A549 (cell line): ENCODE measurements around the gene TAF11L8. TPM values are rescaled to one million over a fixed set of nuclear protein-coding genes. Genes with fewer than 3 reads are reported as not detected.
"Not testable (repeated sequence)": the region's sequence is repeated elsewhere in the genome, so short reads cannot be mapped to it uniquely, and the experiment has no call there.

Experiments
- ATAC-seq, 2 experiments: fragments of 200-7000 bp in 1 of 2; fragments of >200 bp in 1 of 2; cut with Nextera tagmentation in 1 of 2; cut with Tn5 transposase in 1 of 2; 3 replicates each; pipeline versions ENCODE4 v1.8.0 to v1.9.1; 2018 to 2020; ENCODE audit warnings: mild to moderate bottlenecking in 1 of 2, moderate library complexity in 1 of 2
- CTCF ChIA-PET: fragments of 300-600 bp; sonication (Branson Sonifier 250); formaldehyde crosslinking; extraction: SDS; loops from one replicate; lab custom pipeline; 2021; ENCODE audit warnings: antibody characterized with exemption, inconsistent platforms; lab: Yijun Ruan, JAX
- POLR2A ChIA-PET: fragments of 350-600 bp; formaldehyde crosslinking; extraction: SDS; loops from one replicate; lab custom pipeline; 2021; ENCODE audit warnings: antibody characterized with exemption, inconsistent platforms; lab: Yijun Ruan, JAX
- DNase-seq, 2 experiments: peaks; one replicate each; pipeline versions ENCODE4 v3.0.0 to v3.0.0-alpha.2; 2011 to 2016; ENCODE audit warnings: low read depth in 1 of 2, low spot score in 1 of 2
- FAIRE-seq: peaks from 2 replicates; lab custom pipeline; 2011; peaks lifted over from hg19 to GRCh38; lab: Jason Lieb, UNC
- H3K27ac ChIP-seq, 2 experiments: fragments of >200 bp; sonication (Bioruptor Twin); formaldehyde crosslinking; 3 replicates each; pipeline ENCODE4 v1.5.1; 2016 to 2017
- H3K4me1 ChIP-seq: fragments of >200 bp; sonication (Bioruptor Twin); formaldehyde crosslinking; 3 replicates; pipeline ENCODE4 v1.6.1; 2016
- H3K4me2 ChIP-seq: fragments of >200 bp; sonication (Bioruptor Twin); formaldehyde crosslinking; 3 replicates; pipeline ENCODE4 v1.6.1; 2016
- H3K4me3 ChIP-seq: fragments of >200 bp; sonication (Bioruptor Twin); formaldehyde crosslinking; 3 replicates; pipeline ENCODE4 v1.5.1; 2016
- H3K9me3 ChIP-seq: fragments of >200 bp; sonication (Bioruptor Twin); formaldehyde crosslinking; 3 replicates; pipeline ENCODE4 v1.6.1; 2016
- BCL3 ChIP-seq: fragments of >200 bp; sonication (Bioruptor Twin); formaldehyde crosslinking; IDR thresholded peaks from 3 replicates; pipeline ENCODE4 v1.6.1; 2016
- BHLHE40 ChIP-seq: IDR thresholded peaks from 2 replicates; pipeline ENCODE4 v1.6.1; 2012; ENCODE audit warnings: low read depth, low read length, inconsistent platforms
- CBX8 ChIP-seq: fragments of 200-600 bp; sonication (generic); IDR thresholded peaks from 2 replicates; pipeline ENCODE4 v1.6.1; 2016
- CHD4 ChIP-seq: fragments of 200-600 bp; sonication (generic); IDR thresholded peaks from 2 replicates; pipeline ENCODE4 v1.6.1; 2016; ENCODE audit warnings: antibody characterized with exemption, mild to moderate bottlenecking, borderline replicate concordance
- CTCF ChIP-seq: fragments of >200 bp; sonication (Bioruptor Twin); formaldehyde crosslinking; IDR thresholded peaks from 3 replicates; pipeline ENCODE4 v1.5.1; 2016
- E2F6 ChIP-seq: IDR thresholded peaks from 2 replicates; pipeline ENCODE4 v1.6.1; 2012; ENCODE audit warnings: low read depth, borderline replicate concordance
- EHF ChIP-seq: fragments of 250-450 bp; sonication (Bioruptor Pico); IDR thresholded peaks from 2 replicates; pipeline ENCODE4 v1.5.0; 2020; ENCODE audit warnings: mild to moderate bottlenecking
- ESRRA ChIP-seq: fragments of 150-350 bp; IDR thresholded peaks from 2 replicates; pipeline ENCODE4 v1.6.1; 2014; ENCODE audit warnings: mild to moderate bottlenecking, low read length, borderline replicate concordance
- FOSB ChIP-seq: fragments of 250-450 bp; sonication (Bioruptor Pico); IDR thresholded peaks from 2 replicates; pipeline ENCODE4 v1.5.0; 2020; ENCODE audit warnings: mild to moderate bottlenecking, moderate library complexity
- FOXS1 ChIP-seq: fragments of 250-450 bp; sonication (Bioruptor Pico); IDR thresholded peaks from 2 replicates; pipeline ENCODE4 v1.5.0; 2020; ENCODE audit warnings: mild to moderate bottlenecking, moderate library complexity
- GATA3 ChIP-seq: IDR thresholded peaks from 2 replicates; pipeline ENCODE4 v1.6.1; 2012; ENCODE audit warnings: borderline replicate concordance
- HDAC2 ChIP-seq: fragments of 200-600 bp; sonication (generic); IDR thresholded peaks from 2 replicates; pipeline ENCODE4 v1.6.1; 2016
- HOXA7 ChIP-seq: fragments of 250-450 bp; sonication (Bioruptor Pico); IDR thresholded peaks from 2 replicates; pipeline ENCODE4 v1.5.0; 2020; ENCODE audit warnings: mild to moderate bottlenecking, moderate library complexity
- HOXB13 ChIP-seq: fragments of 250-450 bp; sonication (Bioruptor Pico); IDR thresholded peaks from 2 replicates; pipeline ENCODE4 v1.5.0; 2020; ENCODE audit warnings: low read depth, mild to moderate bottlenecking, moderate library complexity
- JUN ChIP-seq, 2 experiments: fragments of >200 bp; sonication (Bioruptor Twin); formaldehyde crosslinking; IDR thresholded peaks; 2 replicates in 1 of 2; 3 replicates in 1 of 2; pipeline ENCODE4 v1.6.1; 2016 to 2017
- JUNB ChIP-seq: fragments of >200 bp; sonication (Bioruptor Twin); formaldehyde crosslinking; IDR thresholded peaks from 2 replicates; pipeline ENCODE4 v1.6.1; 2016
- KDM1A ChIP-seq: fragments of 200-600 bp; sonication (generic); IDR thresholded peaks from 2 replicates; pipeline ENCODE4 v1.6.1; 2016; ENCODE audit warnings: low read depth, mild to moderate bottlenecking
- KDM5A ChIP-seq: fragments of 200-600 bp; sonication (generic); IDR thresholded peaks from 2 replicates; pipeline ENCODE4 v1.6.1; 2016; ENCODE audit warnings: antibody characterized with exemption, mild to moderate bottlenecking
- MAZ ChIP-seq: fragments of 150-350 bp; IDR thresholded peaks from 2 replicates; pipeline ENCODE4 v1.6.1; 2014; ENCODE audit warnings: antibody characterized with exemption, low read depth, low read length, borderline replicate concordance
- NFE2L2 ChIP-seq: fragments of 150-350 bp; conservative IDR thresholded peaks from 2 replicates; pipeline ENCODE4 v1.6.1; 2014; ENCODE audit warnings: low read length
- NR3C1 ChIP-seq: fragments of >200 bp; sonication (Bioruptor Twin); formaldehyde crosslinking; IDR thresholded peaks from 3 replicates; pipeline ENCODE4 v1.6.1; 2017
- POLR2AphosphoS2 ChIP-seq: conservative IDR thresholded peaks from 2 replicates; pipeline ENCODE4 v1.6.1; 2012; ENCODE audit warnings: low read length, improper control_type of control experiment, inconsistent platforms
- SMC3 ChIP-seq: fragments of >200 bp; sonication (Bioruptor Twin); formaldehyde crosslinking; IDR thresholded peaks from 3 replicates; pipeline ENCODE4 v1.6.1; 2018; ENCODE audit warnings: inconsistent platforms
- SREBF2 ChIP-seq: fragments of 450-650 bp; IDR thresholded peaks from 2 replicates; pipeline ENCODE4 v1.6.1; 2014; ENCODE audit warnings: mild to moderate bottlenecking, moderate library complexity
- TFCP2L1 ChIP-seq: fragments of 250-450 bp; sonication (Bioruptor Pico); IDR thresholded peaks from 2 replicates; pipeline ENCODE4 v1.5.0; 2021; ENCODE audit warnings: mild to moderate bottlenecking
- TP53 ChIP-seq: fragments of 250-450 bp; sonication (Bioruptor Pico); IDR thresholded peaks from 2 replicates; pipeline ENCODE4 v1.5.0; 2021; ENCODE audit warnings: mild to moderate bottlenecking, moderate library complexity
- ZC3H11A ChIP-seq: fragments of 450-650 bp; IDR thresholded peaks from 2 replicates; pipeline ENCODE4 v1.6.1; 2014; ENCODE audit warnings: antibody characterized with exemption, mild to moderate bottlenecking
- ZFP36 ChIP-seq: fragments of 450-650 bp; IDR thresholded peaks from 2 replicates; pipeline ENCODE4 v1.6.1; 2014; ENCODE audit warnings: borderline replicate concordance; ENCODE audit not compliant: partially characterized antibody
- WGBS: methylation state at CpG from one replicate; pipeline ENCODE4 v1.1.6; 2017; ENCODE audit errors: missing lambda C conversion rate; 5-methylcytosine and 5-hydroxymethylcytosine counted together
- polyA plus RNA-seq, 4 experiments: library from polyadenylated mRNA; depleted of rRNA in 3 of 4; stranded (reverse); fragments of >200 nt; fragmentation: RNase III in 1 of 4; extraction: RNeasy Plus Mini Kit Qiagen cat#74134 plus additional on column Dnase treatment in 1 of 4; gene quantifications; 2 replicates in 3 of 4; 3 replicates in 1 of 4; pipeline ENCODE4 v1.2.3, GENCODE V29; 2011 to 2017

Gene TAF11L8
- polyA plus RNA-seq, 2 of the 4 experiments (the other 2 are of a cell fraction) = not detected

- TF ChIP-seq ZFP36 (no peak), MAZ (no peak), ZC3H11A (no peak), BHLHE40 (no peak), POLR2AphosphoS2 (no peak), NR3C1 (no peak), HOXA7 (no peak), E2F6 (no peak), HDAC2 (no peak)
These were observed 34.9 kb upstream of the TAF11L8 start (continued) for GRCh38 chr5:17625686-17626085.

- ChIA-PET CTCF (interaction anchor here (0.5 kb wide), 1 partner anchor 742 kb away, joined by 4 read pairs; no protein-coding TSS in a partner anchor), POLR2A (no interaction called here)
- 93% methylated on average over 11 of the region's 17 CpGs for whole genome bisulfite sequencing
- no peaks in the 10 kb centered on the region for H3K9me3 ChIP-seq
- peaks cover 7% of the 10 kb centered on the region for H3K4me1 ChIP-seq
- FAIRE-seq (no peak), ATAC-seq (no peak), DNase-seq (peak in 1 of 2 experiments; percentile 4)
- H3K27ac ChIP-seq = peak overlapping the region in 1 of 2 experiments; percentile 24; a peak in 1 of 6 replicates
- TF ChIP-seq CTCF (peak; percentile 9; the same call in 1 of the 3 replicates), NFE2L2 (no peak), SMC3 (no peak), FOSB (CRISPR knock-in tag) (no peak)
- H3K4me3 ChIP-seq = no peak overlapping the region
- H3K4me2 ChIP-seq = no peak overlapping the region
These were observed 29.9 kb upstream of the TAF11L8 start for GRCh38 chr5:17620627-17621026.

GRCh38 chr5:17619354-17619753 lies 28.6 kb upstream of the TAF11L8 start:
- WGBS = 36% methylated on average over 3 of the region's 3 CpGs
- ChIA-PET POLR2A (no interaction called here), CTCF (no interaction called here)
- Histone ChIP-seq H3K4me1 (peaks cover 7% of the 10 kb centered on the region), H3K4me3 (no peak overlapping the region), H3K9me3 (no peaks in the 10 kb centered on the region), H3K27ac (peak overlapping the region in 1 of 2 experiments; percentile 55; a peak in 2 of 6 replicates), H3K4me2 (peak overlapping the region; percentile 5; the same call in 2 of the 3 replicates)
- DNase-seq (peak in 1 of 2 experiments; percentile 7), FAIRE-seq (no peak), ATAC-seq (no peak)
- TF ChIP-seq JUNB (no peak), GATA3 (no peak), KDM1A (no peak), SREBF2 (no peak), TP53 (no peak), ESRRA (no peak), HOXB13 (no peak), EHF (CRISPR knock-in tag) (no peak)

GRCh38 chr5:17614872-17615605 lies 24.3 kb upstream of the TAF11L8 start:
- ATAC-seq = no peak
- CTCF ChIA-PET = no interaction called here
- peaks cover 7% of the 10 kb centered on the region for H3K4me1 ChIP-seq
- 87% methylated on average over 16 of the region's 17 CpGs for WGBS
- POLR2A ChIA-PET = no interaction called here
- TF ChIP-seq CBX8 (no peak), JUN (IDR thresholded peaks at IDR 0.05) (no peak), GATA3 (no peak), CHD4 (no peak), ZFP36 (no peak), HDAC2 (no peak), BCL3 (no peak), FOXS1 (CRISPR knock-in tag) (no peak), KDM5A (no peak), NFE2L2 (no peak), TFCP2L1 (CRISPR knock-in tag) (no peak)
- H3K9me3 ChIP-seq = no peaks in the 10 kb centered on the region
- no peak for DNase-seq
- no peak overlapping the region for H3K4me3 ChIP-seq
- no peak overlapping the region for H3K4me2 ChIP-seq
- no peak for FAIRE-seq
- no peak overlapping the region for H3K27ac ChIP-seq

GRCh38 chr5:17610092-17610491 lies 19.3 kb upstream of the TAF11L8 start, which contains the start of gene TAF11L12:
TSS of gene TAF11L12 (plus strand) at chr5:17610392.
- H3K4me2 ChIP-seq, ATAC-seq, DNase-seq, H3K9me3 ChIP-seq, CTCF ChIA-PET, POLR2A ChIA-PET, H3K4me1 ChIP-seq, H3K4me3 ChIP-seq, H3K27ac ChIP-seq: not testable (repeated sequence)
- peak; percentile 56 for FAIRE-seq
- WGBS = 88% methylated on average over 2 of the region's 2 CpGs
